Testis (tissue), 3 donors: ENCODE results near the gene CCDC81. TPM values are rescaled to one million over a fixed set of nuclear protein-coding genes. Genes with fewer than 3 reads are reported as not detected.
"Not testable (repeated sequence)": the region's sequence is repeated elsewhere in the genome, so short reads cannot be mapped to it uniquely, and the experiment has no call there.

Source experiments
- DNase-seq: peaks from one replicate; pipeline ENCODE4 v3.0.0-alpha.2; 2019
- H3K27ac ChIP-seq, 2 donors: fragments of 200-600 bp; sonication (generic); one replicate each; pipeline ENCODE4 v1.5.1; 2019
- H3K27me3 ChIP-seq: fragments of 200-600 bp; sonication (generic); one replicate; pipeline ENCODE4 v1.5.1; 2019
- H3K36me3 ChIP-seq: fragments of 200-600 bp; sonication (generic); one replicate; pipeline ENCODE4 v1.5.1; 2017; ENCODE audit warnings: low read depth; ENCODE audit errors: missing control alignments
- H3K4me1 ChIP-seq: fragments of 200-600 bp; sonication (generic); one replicate; pipeline ENCODE4 v1.5.1; 2019
- H3K4me3 ChIP-seq, 2 donors: fragments of 200-600 bp; sonication (generic); one replicate each; pipeline ENCODE4 v1.5.1; 2017 to 2019
- H3K9me3 ChIP-seq: fragments of 200-600 bp; sonication (generic); one replicate; pipeline ENCODE4 v1.5.1; 2017
- POLR2A ChIP-seq: fragments of 450-650 bp; IDR thresholded peaks from one replicate; pipeline ENCODE4 v1.6.1; 2017; ENCODE audit warnings: antibody characterized with exemption, mild to moderate bottlenecking, moderate library complexity
- WGBS, 2 donors: methylation state at CpG; one replicate each; pipeline ENCODE4 v1.1.5; 2018; 5-methylcytosine and 5-hydroxymethylcytosine counted together
- intact Hi-C: fragments of 100-400 bp; cut with DNase I; formaldehyde crosslinking; loops from one replicate; pipeline ENCODE4 v1.15.1; 2023; ENCODE audit warnings: low total_unique reads
- polyA plus RNA-seq: library from polyadenylated mRNA; stranded (reverse); fragments of 350-450 nt; fragmentation: Illumina TruSeq; extraction: RNeasy Lipid Tissue Mini Kit (QIAGEN cat#74804); gene quantifications from one replicate; pipeline ENCODE4 v1.2.3, GENCODE V29; 2014; ENCODE audit warnings: low read depth, low replicate concordance; ENCODE audit not compliant: insufficient read depth
- total RNA-seq, 2 donors: library from RNA; depleted of rRNA; stranded (reverse); fragments of >200 nt; gene quantifications; one replicate each; pipeline ENCODE4 v1.2.3, GENCODE V29; 2016
- TF ChIP-seq, protein P1 (sequence below), 3 experiments: fragments of 450-650 bp in 2 of 3; fragments of 200-600 bp in 1 of 3; sonication (generic) in 1 of 3; IDR thresholded peaks; one replicate each; pipeline ENCODE4 v1.5.1; 2016 to 2019; ENCODE audit warnings: antibody characterized with exemption in 3 of 3, mild to moderate bottlenecking in 2 of 3, moderate library complexity in 1 of 3

The CCDC81 gene
- total and polyA plus RNA-seq, 3 donors from 2014 or later = 3.8 to 16.0 (median 5.3) TPM

- TF ChIP-seq, protein P1, sequence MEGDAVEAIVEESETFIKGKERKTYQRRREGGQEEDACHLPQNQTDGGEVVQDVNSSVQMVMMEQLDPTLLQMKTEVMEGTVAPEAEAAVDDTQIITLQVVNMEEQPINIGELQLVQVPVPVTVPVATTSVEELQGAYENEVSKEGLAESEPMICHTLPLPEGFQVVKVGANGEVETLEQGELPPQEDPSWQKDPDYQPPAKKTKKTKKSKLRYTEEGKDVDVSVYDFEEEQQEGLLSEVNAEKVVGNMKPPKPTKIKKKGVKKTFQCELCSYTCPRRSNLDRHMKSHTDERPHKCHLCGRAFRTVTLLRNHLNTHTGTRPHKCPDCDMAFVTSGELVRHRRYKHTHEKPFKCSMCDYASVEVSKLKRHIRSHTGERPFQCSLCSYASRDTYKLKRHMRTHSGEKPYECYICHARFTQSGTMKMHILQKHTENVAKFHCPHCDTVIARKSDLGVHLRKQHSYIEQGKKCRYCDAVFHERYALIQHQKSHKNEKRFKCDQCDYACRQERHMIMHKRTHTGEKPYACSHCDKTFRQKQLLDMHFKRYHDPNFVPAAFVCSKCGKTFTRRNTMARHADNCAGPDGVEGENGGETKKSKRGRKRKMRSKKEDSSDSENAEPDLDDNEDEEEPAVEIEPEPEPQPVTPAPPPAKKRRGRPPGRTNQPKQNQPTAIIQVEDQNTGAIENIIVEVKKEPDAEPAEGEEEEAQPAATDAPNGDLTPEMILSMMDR (IDR thresholded peaks at IDR 0.05) = peak in 1 of 3 experiments; percentile 17
- TF ChIP-seq POLR2A = no peak
- DNase-seq = no peak
- Histone ChIP-seq H3K4me1 (no peaks in the 10 kb centered on the region), H3K4me3 (no peak overlapping the region), H3K27me3 (no peaks in the 10 kb centered on the region), H3K9me3 (no peaks in the 10 kb centered on the region), H3K27ac (no peak overlapping the region), H3K36me3 (no peaks in the 10 kb centered on the region)
- intact Hi-C loops = no loop called here
Measured at GRCh38 chr11:86408845-86409244, 34.2 kb downstream of the CCDC81 start.

DNA sequence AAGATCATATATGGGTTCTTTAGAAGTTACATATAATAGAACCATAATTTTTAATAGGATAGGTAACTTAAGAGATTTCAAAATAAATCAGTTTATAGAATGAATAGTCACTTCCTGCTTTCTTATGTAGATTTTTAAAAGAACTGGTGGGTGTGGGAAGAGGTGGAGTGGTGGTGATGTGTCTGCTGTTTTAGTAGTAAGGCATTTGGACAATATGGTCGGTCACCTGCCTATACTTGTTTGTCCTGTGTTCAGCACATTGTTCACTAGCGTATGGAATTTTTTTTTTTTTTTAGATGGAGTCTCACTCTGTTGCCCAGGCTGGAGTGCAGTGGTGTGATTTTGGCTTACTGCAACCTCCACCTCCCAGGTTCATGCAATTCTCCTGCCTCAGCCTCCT, 39.3 kb downstream of the CCDC81 start:
- TF ChIP-seq, protein P1 (IDR thresholded peaks at IDR 0.05) = no peak
- TF ChIP-seq POLR2A = no peak
- Histone ChIP-seq H3K27me3 (no peaks in the 10 kb centered on the region), H3K27ac (no peak overlapping the region), H3K9me3 (no peaks in the 10 kb centered on the region), H3K4me1 (no peaks in the 10 kb centered on the region), H3K36me3 (no peaks in the 10 kb centered on the region), H3K4me3 (no peak overlapping the region)
- DNase-seq = no peak
- WGBS, 2 donors = 97 to 100% methylated on average over 2 of the region's 2 CpGs
- intact Hi-C loops = no loop called here

- Histone ChIP-seq H3K4me1 (no peaks in the 10 kb centered on the region), H3K27ac (no peak overlapping the region), H3K9me3 (no peaks in the 10 kb centered on the region), H3K27me3 (no peaks in the 10 kb centered on the region), H3K4me3 (no peak overlapping the region), H3K36me3 (no peaks in the 10 kb centered on the region)
- 79 to 90% methylated on average over 4 of the region's 4 CpGs for WGBS, 2 donors
- TF ChIP-seq, protein P1 (IDR thresholded peaks at IDR 0.05) = no peak
- no peak for TF ChIP-seq POLR2A
- intact Hi-C loops = no loop called here
- no peak for DNase-seq
Measured at GRCh38 chr11:86415026-86415425, 40.3 kb downstream of the CCDC81 start.

DNA sequence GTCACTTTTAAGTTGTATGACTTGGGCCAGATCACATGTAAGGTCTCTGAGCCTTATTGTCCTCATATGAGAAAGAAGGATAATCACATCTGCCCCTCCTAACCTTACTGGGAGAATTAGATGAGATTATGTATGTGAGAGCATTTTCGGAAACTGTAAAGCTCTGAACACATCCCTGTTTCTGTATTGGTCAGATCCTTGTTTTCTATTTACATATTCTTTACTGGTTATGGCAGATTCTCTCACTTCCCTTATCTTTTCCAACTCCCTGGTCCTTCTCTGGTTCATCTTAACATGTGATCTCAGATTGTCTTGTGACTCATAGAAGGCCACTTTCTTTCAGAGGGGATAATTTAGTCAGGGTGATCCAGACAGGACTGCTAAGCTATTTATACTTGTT, 41.8 kb downstream of the CCDC81 start:
- DNase-seq = no peak
- TF ChIP-seq POLR2A = no peak
- TF ChIP-seq, protein P1 (IDR thresholded peaks at IDR 0.05) = no peak
- no peak overlapping the region for H3K4me3 ChIP-seq
- WGBS, 2 donors = 84 to 93% methylated on average over 1 of the region's 1 CpG
- H3K27ac ChIP-seq = no peak overlapping the region
- no peaks in the 10 kb centered on the region for H3K9me3 ChIP-seq
- H3K36me3 ChIP-seq = no peaks in the 10 kb centered on the region
- no peaks in the 10 kb centered on the region for H3K27me3 ChIP-seq
- no peaks in the 10 kb centered on the region for H3K4me1 ChIP-seq
- intact Hi-C loops = no loop called here

GRCh38 chr11:86416951-86417350, 42.3 kb downstream of the CCDC81 start:
- H3K36me3 ChIP-seq, DNase-seq, H3K27me3 ChIP-seq, H3K4me1 ChIP-seq, H3K9me3 ChIP-seq, H3K4me3 ChIP-seq, H3K27ac ChIP-seq, intact Hi-C loops: not testable (repeated sequence)
- WGBS, 2 donors = 93 to 98% methylated on average over 9 of the region's 9 CpGs
